ENCODE data around the gene ZNF275.

The ZNF275 gene

DNA sequence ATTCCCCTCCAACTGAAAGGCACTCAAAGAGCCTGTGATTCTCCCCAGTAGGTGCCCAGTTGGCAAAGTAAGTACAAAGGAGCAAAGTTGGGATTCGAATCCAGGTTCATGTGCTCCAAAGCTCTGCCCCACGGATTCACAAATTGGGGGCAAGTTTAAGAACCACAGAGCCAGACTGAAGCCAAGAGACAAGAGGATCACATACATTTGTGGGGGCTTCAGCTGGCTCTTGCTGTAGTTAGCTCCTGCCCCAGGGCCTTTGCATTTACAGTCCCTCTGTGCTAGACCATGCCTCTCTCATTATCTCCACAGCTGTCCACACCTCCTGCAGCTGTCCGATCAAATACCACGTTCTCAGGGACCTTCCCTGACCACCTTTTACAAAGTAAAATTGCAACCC, 31.2 kb upstream of the ZNF275 start:
- in situ Hi-C loops (cut with HindIII; ENCODE audit: low pct_ligation_motif_present, low sequenced_read_pairs): no loop called here
- DNase-seq: no peak
- no peak overlapping the region for H3K27ac ChIP-seq
- no peak overlapping the region for H3K4me3 ChIP-seq (ENCODE audit: low read depth, low read length)
- H3K27me3 ChIP-seq (replicated peaks): no peaks in the 10 kb centered on the region
- no peaks in the 10 kb centered on the region for H3K36me3 ChIP-seq (replicated peaks)
- TF ChIP-seq, protein P1, sequence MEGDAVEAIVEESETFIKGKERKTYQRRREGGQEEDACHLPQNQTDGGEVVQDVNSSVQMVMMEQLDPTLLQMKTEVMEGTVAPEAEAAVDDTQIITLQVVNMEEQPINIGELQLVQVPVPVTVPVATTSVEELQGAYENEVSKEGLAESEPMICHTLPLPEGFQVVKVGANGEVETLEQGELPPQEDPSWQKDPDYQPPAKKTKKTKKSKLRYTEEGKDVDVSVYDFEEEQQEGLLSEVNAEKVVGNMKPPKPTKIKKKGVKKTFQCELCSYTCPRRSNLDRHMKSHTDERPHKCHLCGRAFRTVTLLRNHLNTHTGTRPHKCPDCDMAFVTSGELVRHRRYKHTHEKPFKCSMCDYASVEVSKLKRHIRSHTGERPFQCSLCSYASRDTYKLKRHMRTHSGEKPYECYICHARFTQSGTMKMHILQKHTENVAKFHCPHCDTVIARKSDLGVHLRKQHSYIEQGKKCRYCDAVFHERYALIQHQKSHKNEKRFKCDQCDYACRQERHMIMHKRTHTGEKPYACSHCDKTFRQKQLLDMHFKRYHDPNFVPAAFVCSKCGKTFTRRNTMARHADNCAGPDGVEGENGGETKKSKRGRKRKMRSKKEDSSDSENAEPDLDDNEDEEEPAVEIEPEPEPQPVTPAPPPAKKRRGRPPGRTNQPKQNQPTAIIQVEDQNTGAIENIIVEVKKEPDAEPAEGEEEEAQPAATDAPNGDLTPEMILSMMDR (IDR thresholded peaks at IDR 0.05; ENCODE audit: low read depth, low read length, missing control alignments): no peak

DNA sequence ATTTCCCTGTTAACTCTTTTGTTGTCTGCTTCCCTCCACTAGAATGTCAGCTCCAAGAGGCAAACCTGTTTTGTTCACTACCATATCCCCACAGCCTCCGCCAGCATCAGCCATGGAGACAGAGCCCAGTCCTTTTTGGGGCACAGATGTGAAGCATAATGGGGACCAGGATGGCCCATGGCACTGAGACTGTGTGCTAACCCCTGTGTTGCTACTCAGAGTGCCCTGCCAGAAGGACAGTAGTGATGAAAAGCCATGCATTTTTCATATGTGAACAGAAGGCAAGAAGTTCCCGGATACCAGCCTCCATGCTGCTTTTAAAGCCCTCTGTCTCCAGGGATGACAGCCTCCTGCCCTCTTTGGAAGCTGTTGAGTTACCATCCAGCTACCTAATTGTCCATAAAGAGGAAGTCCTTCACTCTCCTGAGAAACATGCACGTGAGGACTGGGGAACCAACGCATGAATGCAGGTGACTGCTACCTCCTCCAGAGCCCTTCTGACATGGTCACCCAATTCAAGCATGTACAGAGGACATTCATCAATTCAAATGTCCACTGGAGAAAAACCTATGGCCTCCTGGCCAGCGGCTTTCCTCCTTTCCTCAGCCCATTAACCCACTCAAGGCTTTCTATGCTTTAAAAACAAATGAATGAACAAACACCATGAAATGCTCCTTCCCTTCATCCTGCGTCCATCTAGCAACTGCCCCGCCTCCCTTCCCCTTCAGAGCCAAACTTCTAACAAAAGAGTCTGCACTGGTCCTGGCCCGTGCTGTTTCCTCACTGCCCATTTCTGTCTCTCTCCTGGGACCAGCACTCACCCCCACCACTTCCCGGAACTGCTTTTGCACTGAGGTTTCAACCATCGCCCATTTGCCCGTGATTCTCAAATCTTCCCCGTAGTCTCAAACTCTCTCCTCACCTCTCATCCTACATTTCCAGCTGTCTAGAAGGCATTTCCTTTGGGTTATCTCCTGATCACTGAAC, 30.4 kb upstream of the ZNF275 start:
- no peaks in the 10 kb centered on the region for H3K27me3 ChIP-seq (replicated peaks)
- TF ChIP-seq, protein P1 (IDR thresholded peaks at IDR 0.05; ENCODE audit: low read depth, low read length, missing control alignments): no peak
- no peak for DNase-seq
- H3K36me3 ChIP-seq (replicated peaks): no peaks in the 10 kb centered on the region
- H3K27ac ChIP-seq: no peak overlapping the region
- in situ Hi-C loops (cut with HindIII; ENCODE audit: low pct_ligation_motif_present, low sequenced_read_pairs): no loop called here
- no peak overlapping the region for H3K4me3 ChIP-seq (ENCODE audit: low read depth, low read length)

DNA sequence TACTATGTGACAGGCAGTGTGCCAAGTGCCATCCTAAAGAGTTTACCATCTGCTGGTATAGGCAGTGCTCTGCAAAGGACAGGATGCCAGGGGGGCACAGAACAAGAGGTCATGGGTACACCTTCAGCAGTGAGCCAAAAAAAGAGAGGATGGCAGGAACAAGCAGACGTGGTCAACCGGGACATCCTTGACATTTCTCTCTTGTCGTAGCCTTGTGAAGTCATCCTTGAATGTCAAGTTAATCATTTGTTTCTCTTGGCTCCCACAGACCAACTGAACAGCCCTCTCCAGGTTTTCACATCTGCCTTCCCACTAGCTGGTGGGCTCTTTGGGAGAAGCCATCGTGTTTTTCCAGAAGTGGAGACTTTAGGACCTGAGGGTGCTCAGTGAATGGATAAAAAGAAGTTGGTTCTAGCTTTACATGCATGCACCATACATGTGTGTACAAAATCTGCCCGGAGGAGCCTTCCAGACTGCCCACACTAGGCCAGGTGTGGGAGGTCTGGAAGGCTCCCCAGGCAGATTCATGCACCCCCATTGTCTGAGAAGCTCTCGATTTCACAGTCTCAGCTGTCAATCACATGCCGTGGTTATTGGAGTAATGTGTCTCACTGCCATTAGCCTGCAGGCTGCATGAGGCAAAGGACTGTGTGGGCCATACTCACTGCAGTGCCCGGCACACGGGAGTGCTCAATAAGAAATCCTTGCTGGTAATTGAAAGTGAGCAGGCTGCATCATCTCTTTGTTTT, 28.8 kb upstream of the ZNF275 start:
- no peak for DNase-seq
- no peaks in the 10 kb centered on the region for H3K36me3 ChIP-seq (replicated peaks)
- H3K27me3 ChIP-seq (replicated peaks): no peaks in the 10 kb centered on the region
- TF ChIP-seq, protein P1 (IDR thresholded peaks at IDR 0.05; ENCODE audit: low read depth, low read length, missing control alignments): no peak
- in situ Hi-C loops (cut with HindIII; ENCODE audit: low pct_ligation_motif_present, low sequenced_read_pairs): no loop called here
- no peak overlapping the region for H3K27ac ChIP-seq
- H3K4me3 ChIP-seq (ENCODE audit: low read depth, low read length): no peak overlapping the region

DNA sequence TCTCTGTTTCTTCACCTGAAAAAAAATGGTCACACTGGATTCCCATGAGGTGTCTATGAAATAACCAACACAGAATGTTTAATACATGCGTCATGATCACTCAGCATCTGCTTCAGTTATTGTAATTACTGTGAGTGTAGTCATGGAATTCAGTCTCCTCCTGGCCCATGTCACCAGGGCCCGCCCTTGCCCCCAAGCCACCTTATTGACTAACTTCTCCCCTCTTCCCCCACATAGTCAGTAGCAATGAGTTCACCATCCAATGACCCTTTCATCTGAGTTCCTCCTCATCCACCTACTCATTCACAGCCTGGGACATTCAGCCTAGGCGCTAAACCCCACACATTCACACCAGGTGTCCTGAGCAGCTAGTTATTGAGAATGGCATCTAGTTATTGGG, 28.0 kb upstream of the ZNF275 start:
- no peaks in the 10 kb centered on the region for H3K27me3 ChIP-seq (replicated peaks)
- H3K4me3 ChIP-seq (ENCODE audit: low read depth, low read length): no peak overlapping the region
- no peak overlapping the region for H3K27ac ChIP-seq
- no peaks in the 10 kb centered on the region for H3K36me3 ChIP-seq (replicated peaks)
- in situ Hi-C loops (cut with HindIII; ENCODE audit: low pct_ligation_motif_present, low sequenced_read_pairs): no loop called here
- TF ChIP-seq, protein P1 (IDR thresholded peaks at IDR 0.05; ENCODE audit: low read depth, low read length, missing control alignments): no peak
- DNase-seq: no peak

DNA sequence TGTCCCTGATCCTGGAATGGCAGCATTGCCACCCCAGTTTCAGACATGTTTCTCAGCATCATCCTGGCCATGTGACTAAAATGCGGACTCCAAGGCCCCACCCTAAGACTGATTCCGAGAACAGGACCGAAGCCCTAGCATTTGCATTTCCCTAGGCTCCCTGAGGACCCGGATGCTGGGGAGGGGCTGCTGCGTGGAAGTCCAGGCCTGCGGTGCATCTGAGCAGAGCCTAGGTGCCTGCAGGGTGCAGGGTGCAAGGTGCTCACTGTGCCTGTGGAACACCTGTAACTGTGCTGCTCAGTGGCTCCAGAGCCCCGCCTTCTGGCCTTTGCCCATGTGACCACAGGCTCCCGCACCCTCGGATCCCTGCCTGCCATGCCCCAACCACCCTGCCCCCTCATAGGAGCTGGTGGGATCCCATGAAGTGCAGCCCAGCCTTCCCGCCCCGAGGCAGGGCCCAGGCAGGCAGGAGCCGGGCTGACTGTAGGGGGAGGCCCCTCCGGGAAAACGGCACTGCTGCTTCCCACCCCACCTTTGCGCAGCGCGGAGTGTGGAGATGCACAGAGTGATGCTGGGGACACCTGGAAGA, 27.3 kb upstream of the ZNF275 start:
- DNase-seq: no peak
- TF ChIP-seq, protein P1 (IDR thresholded peaks at IDR 0.05; ENCODE audit: low read depth, low read length, missing control alignments): no peak
- Histone ChIP-seq H3K36me3 (replicated peaks) (no peaks in the 10 kb centered on the region), H3K27ac (no peak overlapping the region), H3K27me3 (replicated peaks) (no peaks in the 10 kb centered on the region), H3K4me3 (ENCODE audit: low read depth, low read length) (no peak overlapping the region)
- in situ Hi-C loops (cut with HindIII; ENCODE audit: low pct_ligation_motif_present, low sequenced_read_pairs): no loop called here

All from brain microvascular endothelial cell (primary cell).